Activated CD8-positive, alpha-beta memory T cell treated with anti-CD3 and anti-CD28 coated beads, Interleukin-2, amount 10 ng/mL, durations not matched to agents 7 days and 5 days (primary cell): ENCODE results near the gene SLC19A2. TPM values are rescaled to one million over a fixed set of nuclear protein-coding genes. Genes with fewer than 3 reads are reported as not detected.

ENCODE experiments used
- ATAC-seq: fragments of 150-1000 bp; cut with Tn5 transposase; one replicate; pipeline ENCODE4 v1.10.0; 2021; ENCODE audit warnings: moderate library complexity
- CTCF ChIA-PET: fragments of 350-600 bp; sonication (Branson Sonifier 250); formaldehyde crosslinking; loops from one replicate; lab custom pipeline; 2021; ENCODE audit warnings: antibody characterized with exemption; lab: Charles Lee
- DNase-seq: peaks from one replicate; pipeline ENCODE4 v3.0.0-alpha.2; 2020
- H3K27ac Mint-ChIP-seq: one replicate; pipeline ENCODE4 v1.8.0; 2021; ENCODE audit warnings: mild to moderate bottlenecking, mixed read lengths
- H3K27me3 Mint-ChIP-seq: one replicate; pipeline ENCODE4 v1.8.0; 2021; ENCODE audit warnings: mixed read lengths
- H3K36me3 Mint-ChIP-seq: one replicate; pipeline ENCODE4 v1.8.0; 2021; ENCODE audit warnings: mild to moderate bottlenecking, mixed read lengths
- H3K4me1 Mint-ChIP-seq: one replicate; pipeline ENCODE4 v1.8.0; 2021; ENCODE audit warnings: mixed read lengths
- H3K4me3 Mint-ChIP-seq: one replicate; pipeline ENCODE4 v1.8.0; 2021; ENCODE audit warnings: mild to moderate bottlenecking, moderate library complexity, mixed read lengths
- H3K9me3 Mint-ChIP-seq: one replicate; pipeline ENCODE4 v1.8.0; 2022; ENCODE audit warnings: low read depth, mixed read lengths
- total RNA-seq, 2 experiments: library from RNA; stranded (reverse); gene quantifications; one replicate each; pipeline ENCODE4 v1.2.3, GENCODE V29; 2021

SLC19A2 gene
- total RNA-seq, 2 experiments from 2014 or later, result 5.0 to 7.8 TPM

DNA sequence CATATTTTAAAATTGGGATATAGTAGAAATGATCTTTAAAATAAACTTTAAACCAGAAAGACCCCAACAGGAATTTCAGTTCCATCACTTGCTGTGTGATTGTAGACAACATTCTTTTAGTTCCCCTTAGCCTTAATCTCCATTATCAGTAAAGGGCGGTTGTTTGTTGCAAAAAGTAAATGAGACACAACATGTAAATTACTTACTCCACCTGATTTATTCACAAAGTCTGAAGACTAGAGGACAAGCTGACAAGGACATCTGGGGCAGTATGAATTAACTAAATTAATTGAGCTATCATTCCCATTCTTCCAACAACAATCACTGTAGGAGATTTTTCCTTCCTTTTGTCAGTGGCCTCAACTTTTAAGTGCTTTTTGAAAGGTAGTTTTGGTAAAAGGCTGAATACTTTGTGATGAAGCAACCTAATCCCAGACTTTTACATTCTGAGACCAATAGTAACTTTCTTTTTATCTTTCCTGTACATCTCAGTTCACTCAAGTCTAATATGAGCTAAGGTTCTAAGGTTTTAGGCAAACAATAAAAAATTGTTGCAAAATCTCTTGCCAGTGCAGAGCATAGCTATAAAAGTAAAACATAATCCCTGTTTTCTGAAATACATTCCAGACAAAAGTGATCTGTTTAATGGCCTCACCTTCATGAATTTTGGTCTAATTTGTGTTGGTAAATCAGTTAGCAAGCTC lies 6.2 kb downstream of the SLC19A2 start:
- Mint-ChIP-seq H3K4me1 (peaks cover 20% of the 10 kb centered on the region), H3K9me3 (no peaks in the 10 kb centered on the region), H3K27me3 (no peaks in the 10 kb centered on the region), H3K4me3 (no peak overlapping the region), H3K27ac (no peak overlapping the region), H3K36me3 (peaks cover 16% of the 10 kb centered on the region)
- DNase-seq, result no peak
- CTCF ChIA-PET, result no interaction called here
- ATAC-seq, result no peak

DNA sequence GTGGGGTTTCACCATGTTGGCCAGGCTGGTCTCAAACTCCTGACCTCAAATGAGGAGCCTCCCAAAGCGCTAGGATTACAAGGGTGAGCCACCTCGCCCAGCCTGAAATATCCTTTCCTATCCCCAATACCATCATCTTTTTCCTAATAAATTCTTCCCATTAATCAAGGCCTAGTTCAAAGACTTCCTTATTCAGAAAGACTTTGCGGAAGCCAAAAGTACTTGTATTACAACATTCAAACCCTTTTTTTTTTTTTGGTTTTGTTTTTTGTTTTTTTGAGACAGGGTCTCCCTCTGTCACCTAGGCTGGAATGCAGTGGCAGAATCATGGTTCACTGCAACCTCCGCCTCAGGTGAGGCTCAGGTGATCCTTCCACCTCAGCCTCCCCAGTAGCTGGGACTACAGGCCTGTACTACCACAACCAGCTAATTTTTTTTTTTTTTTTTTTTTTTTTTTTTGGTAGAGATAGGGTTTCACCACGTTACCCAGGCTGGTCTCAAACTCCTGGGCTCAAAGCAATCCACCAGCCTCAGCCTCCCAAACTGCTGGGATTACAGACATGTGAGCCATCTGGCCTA lies 7.6 kb downstream of the SLC19A2 start:
- H3K4me1 Mint-ChIP-seq, result peaks cover 8% of the 10 kb centered on the region
- H3K36me3 Mint-ChIP-seq, result peaks cover 18% of the 10 kb centered on the region
- H3K27ac Mint-ChIP-seq, result no peak overlapping the region
- H3K4me3 Mint-ChIP-seq, result no peak overlapping the region
- H3K9me3 Mint-ChIP-seq, result no peaks in the 10 kb centered on the region
- ATAC-seq (no peak), DNase-seq (no peak)
- no peaks in the 10 kb centered on the region for H3K27me3 Mint-ChIP-seq
- CTCF ChIA-PET, result no interaction called here

- ATAC-seq, result no peak
- Mint-ChIP-seq H3K9me3 (no peaks in the 10 kb centered on the region), H3K4me1 (peaks cover 4% of the 10 kb centered on the region), H3K27me3 (no peaks in the 10 kb centered on the region), H3K36me3 (peaks cover 16% of the 10 kb centered on the region), H3K4me3 (no peak overlapping the region), H3K27ac (no peak overlapping the region)
- no peak for DNase-seq
- CTCF ChIA-PET, result no interaction called here
These were observed 9.8 kb downstream of the SLC19A2 start for GRCh38 chr1:169475806-169476387.

GRCh38 chr1:169474302-169474995 lies 11.3 kb downstream of the SLC19A2 start:
- Mint-ChIP-seq H3K9me3 (no peaks in the 10 kb centered on the region), H3K27me3 (no peaks in the 10 kb centered on the region)
- CTCF ChIA-PET, result no interaction called here

GRCh38 chr1:169473347-169473746 lies 12.4 kb downstream of the SLC19A2 start:
- Mint-ChIP-seq H3K27ac (no peak overlapping the region), H3K27me3 (no peaks in the 10 kb centered on the region), H3K4me1 (peaks cover 6% of the 10 kb centered on the region), H3K9me3 (no peaks in the 10 kb centered on the region), H3K36me3 (peaks cover 11% of the 10 kb centered on the region), H3K4me3 (no peak overlapping the region)
- CTCF ChIA-PET, result no interaction called here
- no peak for DNase-seq
- no peak for ATAC-seq

More at GRCh38 chr1:169474302-169474995, 11.3 kb downstream of the SLC19A2 start:
- no peaks in the 10 kb centered on the region for H3K4me1 Mint-ChIP-seq
- no peak overlapping the region for H3K4me3 Mint-ChIP-seq
- peaks cover 11% of the 10 kb centered on the region for H3K36me3 Mint-ChIP-seq
- no peak overlapping the region for H3K27ac Mint-ChIP-seq
- no peak for DNase-seq
- ATAC-seq, result no peak

DNA sequence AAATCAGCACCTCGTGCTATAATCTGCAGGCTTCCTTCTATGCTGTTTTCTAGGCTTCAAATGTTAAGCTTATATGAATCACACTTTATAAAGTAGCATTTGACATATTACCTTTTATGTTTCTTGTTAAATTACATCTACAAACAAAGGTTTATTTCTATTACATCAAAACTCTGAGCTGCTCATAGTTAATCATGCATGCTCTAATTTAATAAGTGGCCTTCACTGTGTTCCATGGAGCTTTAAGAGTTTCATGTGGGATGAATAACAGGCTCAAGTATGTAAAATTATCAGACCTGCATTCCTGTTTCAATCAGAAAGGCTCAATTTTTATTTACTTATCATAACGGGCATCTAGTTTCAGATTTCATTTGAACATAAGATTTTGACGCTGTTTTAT lies 13.0 kb downstream of the SLC19A2 start:
- no peak for ATAC-seq
- Mint-ChIP-seq H3K27ac (no peak overlapping the region), H3K36me3 (peaks cover 13% of the 10 kb centered on the region), H3K9me3 (no peaks in the 10 kb centered on the region), H3K4me1 (peaks cover 6% of the 10 kb centered on the region), H3K4me3 (no peak overlapping the region), H3K27me3 (no peaks in the 10 kb centered on the region)
- DNase-seq, result no peak
- CTCF ChIA-PET, result no interaction called here

DNA sequence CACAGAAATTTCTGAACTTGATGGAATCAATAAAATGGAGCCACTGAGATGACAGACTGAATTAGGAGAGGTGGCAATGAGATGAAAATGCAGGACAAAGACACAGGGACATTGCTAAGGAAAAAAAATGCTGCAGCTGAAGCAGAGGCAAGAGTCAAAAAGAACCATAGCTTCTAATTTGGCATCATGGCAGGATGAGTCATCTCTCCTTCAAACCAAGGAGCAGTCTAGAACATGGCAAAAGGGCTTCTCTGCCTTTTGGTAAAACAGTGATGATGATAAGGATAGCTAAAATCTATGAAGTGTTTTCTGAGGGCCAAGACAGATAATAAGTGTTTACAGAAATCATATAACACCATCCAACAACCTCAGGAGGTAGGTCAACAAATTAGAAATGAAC lies 16.8 kb downstream of the SLC19A2 start:
- H3K4me1 Mint-ChIP-seq, result peaks cover 6% of the 10 kb centered on the region
- H3K4me3 Mint-ChIP-seq, result no peak overlapping the region
- no peak for DNase-seq
- H3K36me3 Mint-ChIP-seq, result peaks cover 8% of the 10 kb centered on the region
- CTCF ChIA-PET, result interaction anchor here (0.7 kb wide), 1 partner anchor 78 kb away, joined by 3 read pairs; no protein-coding TSS in a partner anchor
- no peak for ATAC-seq
- H3K27ac Mint-ChIP-seq, result no peak overlapping the region
- no peaks in the 10 kb centered on the region for H3K9me3 Mint-ChIP-seq
- no peaks in the 10 kb centered on the region for H3K27me3 Mint-ChIP-seq

- H3K27me3 Mint-ChIP-seq, result no peaks in the 10 kb centered on the region
- H3K4me1 Mint-ChIP-seq, result peaks cover 6% of the 10 kb centered on the region
- no peaks in the 10 kb centered on the region for H3K9me3 Mint-ChIP-seq
- no peak overlapping the region for H3K27ac Mint-ChIP-seq
- H3K36me3 Mint-ChIP-seq, result peaks cover 8% of the 10 kb centered on the region
- ATAC-seq (no peak), DNase-seq (no peak)
- no peak overlapping the region for H3K4me3 Mint-ChIP-seq
- CTCF ChIA-PET, result interaction anchor here (0.6 to 2.5 kb wide), 4 partner anchors 79 to 863 kb away, joined by 3 to 10 read pairs (median 4); no protein-coding TSS in a partner anchor
These were observed 19.2 kb downstream of the SLC19A2 start for GRCh38 chr1:169466259-169467230.

DNA sequence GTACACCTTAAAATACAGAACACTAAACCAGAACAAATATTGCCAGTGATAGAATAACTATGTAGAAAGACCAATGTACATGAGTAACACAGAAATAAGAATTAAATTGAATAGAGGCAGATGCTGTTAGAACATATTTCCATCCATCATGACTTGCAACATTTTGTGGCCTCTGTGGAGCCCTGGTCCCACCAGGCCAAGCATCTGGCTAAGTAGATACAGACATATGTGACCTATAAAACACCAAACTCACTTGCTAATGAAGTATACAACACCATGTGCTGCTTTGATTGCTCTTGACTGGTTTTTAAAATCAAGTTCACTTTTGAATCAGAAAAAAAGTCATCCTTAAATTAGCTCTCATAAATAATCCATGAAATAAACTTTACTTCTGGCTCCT lies 20.5 kb downstream of the SLC19A2 start:
- no peak for ATAC-seq
- H3K27ac Mint-ChIP-seq, result no peak overlapping the region
- H3K4me1 Mint-ChIP-seq, result peaks cover 19% of the 10 kb centered on the region
- H3K36me3 Mint-ChIP-seq, result peaks cover 12% of the 10 kb centered on the region
- no peak overlapping the region for H3K4me3 Mint-ChIP-seq
- CTCF ChIA-PET, result interaction anchor here (0.9 to 2.5 kb wide), 2 partner anchors 81 to 247 kb away, joined by 4 to 10 read pairs; no protein-coding TSS in a partner anchor
- no peaks in the 10 kb centered on the region for H3K9me3 Mint-ChIP-seq
- no peaks in the 10 kb centered on the region for H3K27me3 Mint-ChIP-seq
- DNase-seq, result no peak

GRCh38 chr1:169462385-169462784 lies 23.4 kb downstream of the SLC19A2 start:
- H3K36me3 Mint-ChIP-seq, result peaks cover 10% of the 10 kb centered on the region
- peaks cover 18% of the 10 kb centered on the region for H3K4me1 Mint-ChIP-seq
- H3K27ac Mint-ChIP-seq, result no peak overlapping the region
- H3K4me3 Mint-ChIP-seq, result no peak overlapping the region
- no peak for ATAC-seq
- H3K9me3 Mint-ChIP-seq, result no peaks in the 10 kb centered on the region
- DNase-seq, result no peak
- CTCF ChIA-PET, result no interaction called here
- no peaks in the 10 kb centered on the region for H3K27me3 Mint-ChIP-seq

- no peak for ATAC-seq
- no peak overlapping the region for H3K4me3 Mint-ChIP-seq
These were observed 24.2 kb downstream of the SLC19A2 start for GRCh38 chr1:169461390-169462000.

GRCh38 chr1:169460191-169460833 lies 25.4 kb downstream of the SLC19A2 start:
- H3K27ac Mint-ChIP-seq, result peak overlapping the region; percentile 80
- peaks cover 10% of the 10 kb centered on the region for H3K9me3 Mint-ChIP-seq
- CTCF ChIA-PET, result no interaction called here
- peaks cover 20% of the 10 kb centered on the region for H3K36me3 Mint-ChIP-seq
- ATAC-seq (peak; percentile 39), DNase-seq (peak; percentile 69)
- peaks cover 21% of the 10 kb centered on the region for H3K4me1 Mint-ChIP-seq
- peak overlapping the region; percentile 57 for H3K4me3 Mint-ChIP-seq
- H3K27me3 Mint-ChIP-seq, result peaks cover 4% of the 10 kb centered on the region

More at GRCh38 chr1:169461390-169462000, 24.2 kb downstream of the SLC19A2 start:
- H3K36me3 Mint-ChIP-seq, result peaks cover 15% of the 10 kb centered on the region
- peaks cover 18% of the 10 kb centered on the region for H3K4me1 Mint-ChIP-seq
- H3K27ac Mint-ChIP-seq, result peak overlapping the region; percentile 0
- peaks cover 7% of the 10 kb centered on the region for H3K9me3 Mint-ChIP-seq
- DNase-seq, result no peak
- CTCF ChIA-PET, result no interaction called here
- H3K27me3 Mint-ChIP-seq, result no peaks in the 10 kb centered on the region
